ENCODE results near the gene CNDP2.
"Not testable (repeated sequence)": the region's sequence is repeated elsewhere in the genome, so short reads cannot be mapped to it uniquely, and the experiment has no call there.

The CNDP2 gene

GRCh38 chr18:74519320-74520095 is 23.3 kb downstream of the CNDP2 start:
- DNase-seq, result no peak

GRCh38 chr18:74520096-74520833 is 24.1 kb downstream of the CNDP2 start:
- DNase-seq, result no peak

- DNase-seq, result no peak
Observed at GRCh38 chr18:74521068-74521725, 25.0 kb downstream of the CNDP2 start.

- no peak for DNase-seq
Observed at GRCh38 chr18:74522635-74523548, 26.7 kb downstream of the CNDP2 start.

- DNase-seq, result no peak
Observed at GRCh38 chr18:74524097-74524496, 27.9 kb downstream of the CNDP2 start.

- DNase-seq, result not testable (repeated sequence)
Observed at GRCh38 chr18:74524915-74525314, 28.8 kb downstream of the CNDP2 start.

GRCh38 chr18:74525741-74526140 is 29.6 kb downstream of the CNDP2 start:
- DNase-seq, result no peak

GRCh38 chr18:74526488-74526887 is 30.3 kb downstream of the CNDP2 start:
- no peak for DNase-seq

- DNase-seq, result no peak
Observed at GRCh38 chr18:74528478-74528877, 32.3 kb downstream of the CNDP2 start.

- no peak for DNase-seq
Observed at GRCh38 chr18:74528913-74529312, 32.8 kb downstream of the CNDP2 start.

- no peak for DNase-seq
Observed at GRCh38 chr18:74529378-74529777, 33.2 kb downstream of the CNDP2 start.

- no peak for DNase-seq
Observed at GRCh38 chr18:74529811-74530583, 33.8 kb downstream of the CNDP2 start.

- DNase-seq, result no peak
Observed at GRCh38 chr18:74530584-74530862, 34.4 kb downstream of the CNDP2 start.

GRCh38 chr18:74531043-74531442 is 34.9 kb downstream of the CNDP2 start:
- DNase-seq, result no peak

- no peak for DNase-seq
Observed at GRCh38 chr18:74532511-74533025, 36.4 kb downstream of the CNDP2 start.

- DNase-seq, result no peak
Observed at GRCh38 chr18:74533666-74534065, 37.5 kb downstream of the CNDP2 start.

GRCh38 chr18:74534150-74534969 is 38.2 kb downstream of the CNDP2 start, which contains the start of gene CNDP1:
TSS of gene CNDP1 (plus strand) at chr18:74534500. CDS start at chr18:74534668, 168 bp downstream.
- DNase-seq, result no peak

- DNase-seq, result no peak
Observed at GRCh38 chr18:74534981-74535649, 39.0 kb downstream of the CNDP2 start.

- DNase-seq, result no peak
Observed at GRCh38 chr18:74539289-74539688, 43.1 kb downstream of the CNDP2 start.

All from NCI-H524 (cell line).